ENCODE measurements around the gene FAM3C.
"Not testable (repeated sequence)": the region's sequence is repeated elsewhere in the genome, so short reads cannot be mapped to it uniquely, and the experiment has no call there.

FAM3C gene

GRCh38 chr7:121329191-121330052 lies 66.7 kb downstream of the FAM3C start:
- no peak for DNase-seq

- DNase-seq, result no peak
These were observed 67.5 kb downstream of the FAM3C start, which contains the start of gene WNT16 for GRCh38 chr7:121328508-121329190. TSS of gene WNT16 (plus strand) at chr7:121329000. CDS start at chr7:121329293, 293 bp downstream.

GRCh38 chr7:121327671-121328070 lies 68.4 kb downstream of the FAM3C start:
- no peak for DNase-seq

- no peak for DNase-seq
These were observed 72.4 kb downstream of the FAM3C start for GRCh38 chr7:121323515-121324302.

- DNase-seq, result no peak
These were observed 73.6 kb downstream of the FAM3C start for GRCh38 chr7:121322460-121322859.

- not testable (repeated sequence) for DNase-seq
These were observed 80.9 kb downstream of the FAM3C start for GRCh38 chr7:121315170-121315569.

- DNase-seq, result no peak
These were observed 82.1 kb downstream of the FAM3C start for GRCh38 chr7:121313793-121314676.

- no peak for DNase-seq
These were observed 82.8 kb downstream of the FAM3C start for GRCh38 chr7:121313220-121313792.

- DNase-seq, result no peak
These were observed 89.0 kb downstream of the FAM3C start for GRCh38 chr7:121307021-121307574.

- no peak for DNase-seq
These were observed 89.5 kb downstream of the FAM3C start for GRCh38 chr7:121306565-121306964.

GRCh38 chr7:121305109-121305508 lies 91.0 kb downstream of the FAM3C start:
- no peak for DNase-seq

- DNase-seq, result no peak
These were observed 91.9 kb downstream of the FAM3C start for GRCh38 chr7:121304102-121304658.

GRCh38 chr7:121303422-121304101 lies 92.5 kb downstream of the FAM3C start:
- no peak for DNase-seq

- DNase-seq, result no peak
These were observed 93.8 kb downstream of the FAM3C start for GRCh38 chr7:121302214-121302745.

GRCh38 chr7:121301446-121302213 lies 94.5 kb downstream of the FAM3C start:
- DNase-seq, result no peak

- DNase-seq, result no peak
These were observed 95.3 kb downstream of the FAM3C start for GRCh38 chr7:121300685-121301420.
